Amygdala (tissue), 56 donors: ENCODE results near the gene TTC21B.

Experiments used
- DNase-seq, 56 donors: peaks; one replicate each; lab custom pipeline; 2025; lab: John Stamatoyannopoulos, UW

The TTC21B gene

DNA sequence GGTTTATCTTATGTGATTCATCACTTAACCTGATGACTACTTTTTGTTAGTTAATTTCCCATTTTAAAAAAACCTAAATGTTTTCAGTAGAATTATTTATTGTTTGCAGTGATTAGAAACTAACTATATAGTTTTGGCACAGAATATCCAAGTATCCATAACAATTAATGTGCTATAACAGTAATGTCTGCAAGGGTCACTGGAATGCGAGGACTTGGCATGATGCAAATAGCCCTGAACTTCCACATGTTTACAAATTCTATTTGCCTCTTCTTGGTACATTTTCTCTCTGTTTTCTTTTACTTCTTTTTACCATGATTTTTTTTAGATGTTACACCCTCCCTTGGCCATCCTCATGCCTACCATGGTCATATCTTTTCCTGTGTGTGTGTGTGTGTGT is 110.2 kb downstream of the TTC21B start:
- DNase-seq, result no peak

DNA sequence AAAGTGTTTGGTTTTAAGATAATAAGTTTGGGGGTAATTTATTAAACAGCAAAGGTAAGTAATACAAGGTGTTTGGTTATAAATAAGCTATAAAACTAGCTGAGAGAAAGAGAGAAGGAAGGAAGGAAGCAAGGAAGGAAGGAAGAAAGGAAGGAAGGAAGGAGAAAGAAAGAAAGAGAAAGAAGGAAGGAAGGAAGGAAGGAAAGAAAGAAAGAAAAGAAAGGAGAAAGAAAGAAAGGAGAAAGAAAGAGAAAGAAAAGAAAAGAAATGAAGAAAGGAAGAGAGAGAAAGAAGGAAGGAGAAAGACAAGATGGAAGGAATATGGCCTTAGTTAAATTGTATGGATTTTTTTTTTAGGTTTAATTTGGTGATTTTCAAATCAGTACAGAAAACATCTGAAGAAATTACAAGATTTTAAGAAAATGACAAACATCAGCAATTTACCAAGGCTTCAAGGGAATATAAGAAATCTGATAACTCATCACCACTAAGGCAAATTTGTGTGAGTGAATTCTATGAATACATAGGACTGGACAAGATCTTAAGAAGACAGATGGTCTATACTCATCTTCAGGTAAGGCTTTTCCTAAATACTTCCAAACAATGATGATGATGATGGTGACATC is 113.1 kb downstream of the TTC21B start:
- DNase-seq, result no peak

DNA sequence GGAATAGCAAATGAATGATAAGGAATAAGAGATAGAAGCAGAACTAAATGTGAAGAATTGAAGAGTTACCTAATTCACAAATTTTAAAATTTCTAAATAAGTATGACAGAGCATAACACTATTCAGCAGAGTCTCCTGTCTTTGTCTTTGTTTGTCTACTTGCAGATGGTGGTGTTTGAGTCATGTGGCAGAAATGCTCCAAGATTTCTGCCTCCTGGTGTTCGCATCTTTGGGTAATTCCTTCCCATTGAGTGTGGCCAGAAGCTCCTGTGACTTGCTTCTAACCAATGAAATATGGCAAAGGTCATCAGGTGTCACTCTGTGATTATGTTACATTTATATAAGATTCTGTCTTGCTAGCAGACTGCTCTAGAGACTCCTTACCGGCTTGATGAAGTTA is 114.0 kb downstream of the TTC21B start:
- DNase-seq, result no peak

DNA sequence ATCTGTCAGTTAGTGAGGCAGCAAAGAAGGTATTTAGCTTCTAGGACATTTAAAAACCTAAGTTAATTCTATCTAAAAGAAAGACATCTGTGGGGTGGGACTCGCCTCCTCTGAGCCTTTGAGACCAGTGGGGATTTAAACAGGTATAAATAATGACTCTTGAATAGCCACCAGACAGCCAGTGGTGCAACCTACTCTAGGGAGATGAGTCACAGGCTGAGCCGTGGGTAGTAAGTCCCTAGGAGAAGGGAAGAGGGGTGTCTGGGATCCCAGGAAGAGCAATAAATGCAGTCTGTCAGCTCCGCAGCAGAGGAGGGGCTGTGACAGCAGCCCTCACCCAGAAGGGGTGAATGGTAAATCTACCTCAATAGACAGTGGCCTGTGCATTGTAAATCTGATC is 116.5 kb downstream of the TTC21B start:
- no peak for DNase-seq

DNA sequence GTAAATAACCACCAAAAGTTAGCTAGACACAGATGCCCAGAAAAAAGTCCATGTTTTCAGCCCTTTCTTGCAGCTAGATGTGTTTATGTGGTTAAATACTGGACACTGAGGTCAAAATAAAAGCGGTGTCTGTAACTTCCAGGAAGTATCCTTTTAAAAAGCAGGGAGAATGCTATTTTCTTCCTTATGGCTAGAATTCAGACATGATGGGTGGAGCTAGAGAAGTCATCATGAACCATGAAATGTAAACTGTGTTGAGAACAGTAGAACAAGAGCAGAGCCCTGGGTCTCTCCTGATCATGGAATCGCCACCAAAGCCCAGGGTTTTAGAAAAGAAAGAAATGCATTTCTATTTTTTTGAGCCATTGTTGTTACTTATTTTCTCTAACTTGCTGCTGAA is 118.2 kb downstream of the TTC21B start:
- DNase-seq, result no peak

DNA sequence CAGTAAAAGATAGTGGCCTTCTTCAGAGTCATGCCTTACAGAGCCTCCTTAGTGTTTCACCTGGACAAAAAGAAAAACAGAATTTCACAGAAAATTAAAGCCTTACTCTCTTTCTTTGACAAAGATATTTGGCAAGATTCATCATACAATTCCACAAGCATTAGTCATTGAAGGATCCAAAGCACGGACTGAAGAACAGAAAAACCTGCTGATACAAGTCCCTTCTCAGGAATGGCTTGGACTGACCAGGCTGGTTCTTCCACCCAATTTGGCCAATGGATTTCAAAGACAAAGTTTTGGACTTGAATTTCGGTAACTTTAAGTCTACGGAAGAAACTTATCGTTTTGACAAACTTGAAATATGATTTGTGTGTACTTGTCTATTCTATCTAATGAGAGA is 120.4 kb downstream of the TTC21B start:
- no peak for DNase-seq

DNA sequence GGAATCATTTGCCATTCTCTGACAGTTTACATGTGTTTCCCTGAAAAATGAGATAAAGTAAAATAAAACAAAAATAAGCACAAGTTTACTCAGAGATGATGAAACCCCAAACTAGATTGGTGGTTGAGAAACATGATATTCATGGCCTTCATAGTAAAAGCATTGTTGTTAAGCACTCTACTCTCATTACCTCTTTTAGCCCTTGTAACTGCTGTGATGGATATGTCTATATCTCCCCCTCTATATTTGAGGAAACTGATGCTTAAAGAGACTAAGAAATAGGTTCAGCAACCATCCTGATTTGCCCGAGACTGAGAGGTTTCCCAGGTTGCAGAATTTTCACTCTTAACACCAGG is 125.7 kb downstream of the TTC21B start:
- no peak for DNase-seq

DNA sequence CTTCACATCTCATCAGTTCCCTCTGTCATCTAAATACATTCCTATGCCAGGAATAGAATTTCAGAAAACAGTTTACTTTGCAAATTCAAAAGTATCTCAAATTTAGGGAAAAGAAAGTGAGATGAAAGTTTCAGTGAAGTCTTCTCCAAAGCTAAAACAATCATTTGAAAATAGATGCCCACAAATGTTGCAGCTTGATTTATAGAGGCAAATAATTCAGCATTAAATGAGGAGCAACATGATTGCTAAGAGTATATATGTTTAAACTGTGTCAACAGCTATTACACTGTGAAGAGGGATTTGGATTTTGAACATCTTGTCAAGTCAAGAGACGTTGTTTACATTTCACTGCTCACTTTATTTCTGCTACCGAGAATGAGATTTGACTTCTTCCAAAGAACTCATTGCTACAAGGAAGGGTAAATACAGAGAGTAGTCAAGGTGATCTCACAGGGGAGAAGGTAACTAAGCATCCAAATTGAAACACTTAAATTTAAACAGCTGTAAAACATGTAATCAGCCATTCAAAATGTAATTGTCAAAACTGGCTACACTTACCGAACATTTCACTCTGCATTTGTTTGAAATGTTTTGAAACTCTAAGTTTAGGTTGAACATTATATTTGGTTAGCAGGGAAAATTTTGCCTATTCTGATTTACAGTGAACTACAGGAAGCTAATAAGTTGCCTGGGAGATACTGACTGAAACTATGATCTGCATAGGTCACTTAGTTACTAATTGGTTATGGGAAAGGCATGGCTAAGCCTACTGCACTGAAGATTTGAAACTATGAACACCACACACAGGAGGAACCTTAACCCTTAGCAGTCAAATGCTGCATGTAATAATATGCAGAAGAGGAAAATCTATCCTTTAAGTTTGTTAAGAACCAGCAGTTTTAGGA is 126.3 kb downstream of the TTC21B start:
- no peak for DNase-seq

DNA sequence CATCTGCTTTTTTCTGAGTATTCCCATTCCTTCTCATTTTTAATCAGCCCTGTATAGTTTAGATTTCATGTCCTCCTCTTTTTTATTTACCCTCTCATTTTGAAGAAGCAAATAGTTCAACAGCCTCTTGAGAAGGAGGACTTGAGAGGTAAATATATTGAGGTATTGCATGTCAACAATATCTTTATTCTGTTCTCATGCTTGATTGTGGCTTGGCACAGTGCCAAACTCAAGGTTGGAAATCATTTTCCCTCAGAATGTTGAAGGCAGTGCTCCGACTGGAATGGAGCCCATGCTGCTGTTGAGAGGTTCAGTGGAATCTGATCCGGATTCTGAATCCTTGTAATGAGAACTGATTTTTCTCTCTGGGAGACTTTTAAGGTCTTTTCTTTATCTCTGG is 128.5 kb downstream of the TTC21B start:
- peak in 1 of 56 donors; percentile 28 for DNase-seq
